ENCODE data around the gene DSCAML1. TPM values are rescaled to one million over a fixed set of nuclear protein-coding genes. Genes with fewer than 3 reads are reported as not detected.

Gene DSCAML1
- total and polyA plus RNA-seq, 5 donors from 2014 or later: 0.08 to 1.6 (median 0.30) TPM; not detected in 1

DNA sequence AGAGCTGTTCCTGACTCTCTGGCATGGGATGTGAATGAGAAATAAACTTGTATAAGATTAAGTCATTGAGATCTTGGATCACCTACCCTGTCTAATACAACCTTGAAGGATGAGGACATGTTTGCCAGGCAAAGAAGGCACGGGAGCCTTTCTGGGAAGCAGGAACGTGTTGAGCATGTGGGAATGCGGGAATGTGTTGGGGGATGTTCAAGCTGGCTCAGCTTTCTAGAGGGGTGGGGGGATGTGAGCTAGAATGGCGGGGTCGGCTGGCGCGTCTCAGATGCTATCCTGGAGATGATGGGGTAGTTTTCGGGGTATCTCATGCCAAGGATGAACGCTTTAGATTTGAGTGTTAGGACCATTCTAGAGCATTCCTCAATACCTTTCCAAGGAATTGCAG, 227.1 kb downstream of the DSCAML1 start:
- no peak overlapping the region for H3K27ac Mint-ChIP-seq
- H3K27me3 Mint-ChIP-seq: peaks cover 4% of the 10 kb centered on the region
- no peaks in the 10 kb centered on the region for H3K4me1 Mint-ChIP-seq
- no peaks in the 10 kb centered on the region for H3K27me3 ChIP-seq (ENCODE audit: control insufficient read depth, insufficient read depth, low read length)
- ATAC-seq (ENCODE audit: low read depth in 2 of 2) (no peak), DNase-seq (no peak)
- H3K36me3 ChIP-seq (ENCODE audit: control insufficient read depth, insufficient read depth, low read length): no peaks in the 10 kb centered on the region
- H3K4me3 Mint-ChIP-seq: no peak overlapping the region
- H3K9me3 Mint-ChIP-seq: no peaks in the 10 kb centered on the region
- H3K27ac ChIP-seq (ENCODE audit: insufficient read depth, low read length, poor library complexity, severe bottlenecking): no peak overlapping the region
- no peak overlapping the region for H3K4me3 ChIP-seq (ENCODE audit: low read depth, low read length)
- no peaks in the 10 kb centered on the region for H3K4me1 ChIP-seq (ENCODE audit: control insufficient read depth, insufficient read depth, low read length, poor library complexity, severe bottlenecking)
- no peaks in the 10 kb centered on the region for H3K9me3 ChIP-seq (ENCODE audit: control insufficient read depth in 2 of 2, low read length in 2 of 2)
- H3K36me3 Mint-ChIP-seq: no peaks in the 10 kb centered on the region

GRCh38 chr11:117565709-117566108, 231.3 kb downstream of the DSCAML1 start:
- H3K36me3 ChIP-seq (ENCODE audit: control insufficient read depth, insufficient read depth, low read length): no peaks in the 10 kb centered on the region
- ATAC-seq (ENCODE audit: low read depth in 2 of 2): no peak
- Mint-ChIP-seq H3K4me1 (peaks cover 0 to 3% (median 0%) of the 10 kb centered on the region in 4 donors), H3K36me3 (no peaks in the 10 kb centered on the region), H3K27ac (no peak overlapping the region), H3K4me3 (no peak overlapping the region), H3K9me3 (peaks cover 0 to 3% (median 0%) of the 10 kb centered on the region in 7 donors), H3K27me3 (peaks cover 8% of the 10 kb centered on the region)
- no peak for DNase-seq
- no peak overlapping the region for H3K4me3 ChIP-seq (ENCODE audit: low read depth, low read length)
- H3K27me3 ChIP-seq (ENCODE audit: control insufficient read depth, insufficient read depth, low read length): no peaks in the 10 kb centered on the region
- no peaks in the 10 kb centered on the region for H3K9me3 ChIP-seq (ENCODE audit: control insufficient read depth in 2 of 2, low read length in 2 of 2)
- H3K4me1 ChIP-seq (ENCODE audit: control insufficient read depth, insufficient read depth, low read length, poor library complexity, severe bottlenecking): no peaks in the 10 kb centered on the region
- H3K27ac ChIP-seq (ENCODE audit: insufficient read depth, low read length, poor library complexity, severe bottlenecking): no peak overlapping the region

DNA sequence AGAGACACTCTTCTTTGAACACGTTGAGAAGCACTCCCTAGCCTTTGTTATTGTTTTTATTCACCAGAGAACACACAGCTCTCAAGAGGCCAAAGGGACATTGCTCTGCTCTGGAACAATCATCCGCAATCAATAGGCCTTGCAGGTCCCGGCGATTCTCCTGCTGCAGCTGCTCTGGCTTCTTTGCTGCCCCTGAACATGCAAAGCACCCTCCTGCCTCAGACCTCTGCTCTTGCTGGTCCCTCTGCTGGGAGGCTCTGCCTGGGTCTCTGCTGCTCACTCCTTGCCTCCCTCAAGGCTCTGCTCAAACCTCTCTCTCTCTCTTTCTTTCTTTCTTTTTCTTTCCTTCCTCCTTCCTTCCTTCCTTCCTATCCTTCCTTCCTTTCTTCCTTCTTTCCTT, 232.7 kb downstream of the DSCAML1 start:
- Mint-ChIP-seq H3K9me3 (peaks cover 0 to 3% (median 0%) of the 10 kb centered on the region in 7 donors), H3K27ac (no peak overlapping the region), H3K36me3 (no peaks in the 10 kb centered on the region), H3K4me3 (no peak overlapping the region), H3K27me3 (peaks cover 12% of the 10 kb centered on the region), H3K4me1 (peaks cover 0 to 3% (median 0%) of the 10 kb centered on the region in 4 donors)
- Histone ChIP-seq H3K36me3 (ENCODE audit: control insufficient read depth, insufficient read depth, low read length) (no peaks in the 10 kb centered on the region), H3K4me3 (ENCODE audit: low read depth, low read length) (no peak overlapping the region), H3K27me3 (ENCODE audit: control insufficient read depth, insufficient read depth, low read length) (no peaks in the 10 kb centered on the region), H3K27ac (ENCODE audit: insufficient read depth, low read length, poor library complexity, severe bottlenecking) (no peak overlapping the region), H3K9me3 (ENCODE audit: control insufficient read depth in 2 of 2, low read length in 2 of 2) (no peaks in the 10 kb centered on the region), H3K4me1 (ENCODE audit: control insufficient read depth, insufficient read depth, low read length, poor library complexity, severe bottlenecking) (no peaks in the 10 kb centered on the region)
- DNase-seq (no peak), ATAC-seq (ENCODE audit: low read depth in 2 of 2) (no peak)

GRCh38 chr11:117563556-117563955, 233.5 kb downstream of the DSCAML1 start:
- peaks cover 0 to 3% (median 0%) of the 10 kb centered on the region in 7 donors for H3K9me3 Mint-ChIP-seq
- H3K27me3 Mint-ChIP-seq: peaks cover 12% of the 10 kb centered on the region
- H3K4me1 ChIP-seq (ENCODE audit: control insufficient read depth, insufficient read depth, low read length, poor library complexity, severe bottlenecking): no peaks in the 10 kb centered on the region
- no peak overlapping the region for H3K4me3 Mint-ChIP-seq
- no peak overlapping the region for H3K27ac Mint-ChIP-seq
- no peaks in the 10 kb centered on the region for H3K9me3 ChIP-seq (ENCODE audit: control insufficient read depth in 2 of 2, low read length in 2 of 2)
- H3K4me1 Mint-ChIP-seq: peaks cover 0 to 3% (median 0%) of the 10 kb centered on the region in 4 donors
- no peak overlapping the region for H3K4me3 ChIP-seq (ENCODE audit: low read depth, low read length)
- H3K27me3 ChIP-seq (ENCODE audit: control insufficient read depth, insufficient read depth, low read length): no peaks in the 10 kb centered on the region
- no peaks in the 10 kb centered on the region for H3K36me3 ChIP-seq (ENCODE audit: control insufficient read depth, insufficient read depth, low read length)
- DNase-seq: no peak
- no peak for ATAC-seq (ENCODE audit: low read depth in 2 of 2)
- H3K36me3 Mint-ChIP-seq: no peaks in the 10 kb centered on the region
- H3K27ac ChIP-seq (ENCODE audit: insufficient read depth, low read length, poor library complexity, severe bottlenecking): no peak overlapping the region

DNA sequence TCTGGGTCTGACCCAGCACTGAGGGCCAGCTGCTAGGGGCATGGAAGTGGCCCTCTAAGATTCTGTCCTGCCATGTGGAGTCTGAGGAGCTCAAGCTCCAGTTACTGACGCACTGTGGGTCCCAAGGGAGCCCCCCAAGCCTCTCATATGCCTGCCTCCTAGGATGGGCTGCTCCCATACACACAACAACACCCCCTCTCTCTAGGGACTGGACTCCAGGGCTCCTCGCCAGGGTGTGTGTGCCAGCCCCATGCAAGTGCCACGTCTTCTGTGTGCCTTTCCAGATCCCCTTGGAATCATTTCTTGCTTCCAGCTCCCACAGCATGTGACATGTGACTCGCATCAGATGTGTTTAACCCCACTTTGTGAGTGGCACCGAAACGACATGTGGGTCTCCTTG, 234.9 kb downstream of the DSCAML1 start:
- peaks cover 0 to 4% (median 0%) of the 10 kb centered on the region in 7 donors for H3K9me3 Mint-ChIP-seq
- DNase-seq (no peak), ATAC-seq (ENCODE audit: low read depth in 2 of 2) (peak in 1 of 2 donors; percentile 11)
- no peaks in the 10 kb centered on the region for H3K4me1 ChIP-seq (ENCODE audit: control insufficient read depth, insufficient read depth, low read length, poor library complexity, severe bottlenecking)
- no peaks in the 10 kb centered on the region for H3K9me3 ChIP-seq (ENCODE audit: control insufficient read depth in 2 of 2, low read length in 2 of 2)
- H3K27ac ChIP-seq (ENCODE audit: insufficient read depth, low read length, poor library complexity, severe bottlenecking): no peak overlapping the region
- peaks cover 0 to 3% (median 0%) of the 10 kb centered on the region in 4 donors for H3K4me1 Mint-ChIP-seq
- no peaks in the 10 kb centered on the region for H3K36me3 ChIP-seq (ENCODE audit: control insufficient read depth, insufficient read depth, low read length)
- H3K36me3 Mint-ChIP-seq: no peaks in the 10 kb centered on the region
- no peak overlapping the region for H3K4me3 ChIP-seq (ENCODE audit: low read depth, low read length)
- H3K27me3 Mint-ChIP-seq: peaks cover 17% of the 10 kb centered on the region
- peak overlapping the region in 1 of 3 donors; percentile 78 for H3K27ac Mint-ChIP-seq
- no peaks in the 10 kb centered on the region for H3K27me3 ChIP-seq (ENCODE audit: control insufficient read depth, insufficient read depth, low read length)
- H3K4me3 Mint-ChIP-seq: no peak overlapping the region

DNA sequence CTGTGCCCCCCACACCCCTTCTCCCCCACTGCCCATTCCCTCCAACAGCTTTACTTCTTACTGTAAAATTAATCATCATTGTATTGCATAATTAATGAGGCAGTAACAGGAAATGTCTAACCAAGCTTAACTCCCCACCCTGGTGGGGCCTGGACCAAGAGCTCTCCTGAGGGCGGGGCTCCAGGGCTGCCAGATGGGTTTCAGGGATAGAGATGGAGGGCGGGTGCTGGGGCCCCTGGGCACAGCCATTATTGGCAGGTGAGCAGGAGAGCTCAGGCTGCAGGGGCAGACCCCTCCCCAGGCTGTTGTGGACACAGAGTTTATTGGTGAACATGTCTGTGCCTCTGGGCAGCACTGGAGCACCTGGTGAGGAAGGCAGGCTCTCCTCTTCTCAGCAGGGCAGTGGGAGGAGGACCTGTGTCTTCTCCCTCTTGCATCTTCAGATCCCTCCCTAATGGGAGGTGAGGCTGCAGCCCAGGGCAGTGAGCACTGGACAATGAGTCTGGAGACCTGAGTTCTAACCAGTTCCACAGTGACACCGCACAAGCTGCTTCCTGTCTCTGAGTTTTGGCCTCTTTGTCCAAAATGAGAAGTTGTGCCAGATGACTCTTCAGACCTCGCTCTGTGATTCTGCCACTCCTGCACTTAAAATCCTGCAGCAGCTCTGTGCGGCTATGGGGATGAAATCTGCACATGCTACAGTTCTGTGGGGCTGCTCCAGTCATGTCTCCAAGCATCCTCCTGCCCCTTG, 236.1 kb downstream of the DSCAML1 start:
- DNase-seq: no peak
- Mint-ChIP-seq H3K4me1 (peaks cover 0 to 3% (median 0%) of the 10 kb centered on the region in 4 donors), H3K36me3 (no peaks in the 10 kb centered on the region), H3K27ac (no peak overlapping the region), H3K27me3 (peaks cover 13% of the 10 kb centered on the region), H3K4me3 (no peak overlapping the region), H3K9me3 (peaks cover 0 to 4% (median 0%) of the 10 kb centered on the region in 7 donors)
- ATAC-seq (ENCODE audit: low read depth in 2 of 2): no peak
- H3K4me3 ChIP-seq (ENCODE audit: low read depth, low read length): no peak overlapping the region
- no peaks in the 10 kb centered on the region for H3K4me1 ChIP-seq (ENCODE audit: control insufficient read depth, insufficient read depth, low read length, poor library complexity, severe bottlenecking)
- H3K27me3 ChIP-seq (ENCODE audit: control insufficient read depth, insufficient read depth, low read length): no peaks in the 10 kb centered on the region
- no peaks in the 10 kb centered on the region for H3K9me3 ChIP-seq (ENCODE audit: control insufficient read depth in 2 of 2, low read length in 2 of 2)
- no peak overlapping the region for H3K27ac ChIP-seq (ENCODE audit: insufficient read depth, low read length, poor library complexity, severe bottlenecking)
- H3K36me3 ChIP-seq (ENCODE audit: control insufficient read depth, insufficient read depth, low read length): no peaks in the 10 kb centered on the region

- peaks cover 0 to 4% (median 0%) of the 10 kb centered on the region in 7 donors for H3K9me3 Mint-ChIP-seq
- no peak for DNase-seq
- peaks cover 0 to 3% (median 0%) of the 10 kb centered on the region in 4 donors for H3K4me1 Mint-ChIP-seq
These were observed 237.3 kb downstream of the DSCAML1 start for GRCh38 chr11:117559698-117560097.

GRCh38 chr11:117557361-117557760, 239.7 kb downstream of the DSCAML1 start:
- DNase-seq (no peak), ATAC-seq (ENCODE audit: low read depth in 2 of 2) (no peak)
- Histone ChIP-seq H3K9me3 (ENCODE audit: control insufficient read depth in 2 of 2, low read length in 2 of 2) (no peaks in the 10 kb centered on the region), H3K4me1 (ENCODE audit: control insufficient read depth, insufficient read depth, low read length, poor library complexity, severe bottlenecking) (no peaks in the 10 kb centered on the region), H3K4me3 (ENCODE audit: low read depth, low read length) (no peak overlapping the region), H3K36me3 (ENCODE audit: control insufficient read depth, insufficient read depth, low read length) (no peaks in the 10 kb centered on the region), H3K27me3 (ENCODE audit: control insufficient read depth, insufficient read depth, low read length) (no peaks in the 10 kb centered on the region), H3K27ac (ENCODE audit: insufficient read depth, low read length, poor library complexity, severe bottlenecking) (no peak overlapping the region)
- peaks cover 0 to 1% (median 0%) of the 10 kb centered on the region in 7 donors for H3K9me3 Mint-ChIP-seq
- no peaks in the 10 kb centered on the region for H3K36me3 Mint-ChIP-seq
- H3K27me3 Mint-ChIP-seq: peaks cover 15% of the 10 kb centered on the region
- peaks cover 0 to 3% (median 0%) of the 10 kb centered on the region in 4 donors for H3K4me1 Mint-ChIP-seq
- no peak overlapping the region for H3K27ac Mint-ChIP-seq
- H3K4me3 Mint-ChIP-seq: no peak overlapping the region

More at GRCh38 chr11:117559698-117560097, 237.3 kb downstream of the DSCAML1 start:
- Histone ChIP-seq H3K4me3 (ENCODE audit: low read depth, low read length) (no peak overlapping the region), H3K4me1 (ENCODE audit: control insufficient read depth, insufficient read depth, low read length, poor library complexity, severe bottlenecking) (no peaks in the 10 kb centered on the region), H3K27me3 (ENCODE audit: control insufficient read depth, insufficient read depth, low read length) (no peaks in the 10 kb centered on the region), H3K27ac (ENCODE audit: insufficient read depth, low read length, poor library complexity, severe bottlenecking) (no peak overlapping the region), H3K36me3 (ENCODE audit: control insufficient read depth, insufficient read depth, low read length) (no peaks in the 10 kb centered on the region), H3K9me3 (ENCODE audit: control insufficient read depth in 2 of 2, low read length in 2 of 2) (no peaks in the 10 kb centered on the region)
- ATAC-seq (ENCODE audit: low read depth in 2 of 2): no peak
- H3K27ac Mint-ChIP-seq: no peak overlapping the region
- no peak overlapping the region for H3K4me3 Mint-ChIP-seq
- H3K27me3 Mint-ChIP-seq: peaks cover 18% of the 10 kb centered on the region
- no peaks in the 10 kb centered on the region for H3K36me3 Mint-ChIP-seq
